Muscle layer of colon (tissue), 2 donors: ENCODE results near the gene GUSB.
"Not testable (repeated sequence)": the region's sequence is repeated elsewhere in the genome, so short reads cannot be mapped to it uniquely, and the experiment has no call there.

Experiments
- H3K27ac ChIP-seq: one replicate; pipeline ENCODE4 v1.7.0; 2013; ENCODE audit warnings: low read depth, mild to moderate bottlenecking, low read length, moderate library complexity
- H3K27me3 ChIP-seq, 2 donors: one replicate each; pipeline ENCODE4 v1.7.0; 2013; ENCODE audit warnings: low read length in 2 of 2, mild to moderate bottlenecking in 2 of 2; ENCODE audit not compliant: insufficient read depth in 2 of 2, control insufficient read depth in 1 of 2
- H3K36me3 ChIP-seq: one replicate; pipeline ENCODE4 v1.7.0; 2013; ENCODE audit warnings: mild to moderate bottlenecking, low read length; ENCODE audit not compliant: insufficient read depth
- H3K4me1 ChIP-seq: one replicate; pipeline ENCODE4 v1.7.0; 2013; ENCODE audit warnings: mild to moderate bottlenecking, low read length; ENCODE audit not compliant: insufficient read depth
- H3K4me3 ChIP-seq, 2 donors: one replicate each; pipeline ENCODE4 v1.7.0; 2013; ENCODE audit warnings: low read length in 2 of 2, low read depth in 1 of 2, mild to moderate bottlenecking in 1 of 2, moderate library complexity in 1 of 2
- H3K9ac ChIP-seq: one replicate; pipeline ENCODE4 v1.7.0; 2013; ENCODE audit warnings: low read length
- H3K9me3 ChIP-seq: one replicate; pipeline ENCODE4 v1.7.0; 2013; ENCODE audit warnings: mild to moderate bottlenecking, low read length
- donor health status: abdominal sarcoma.
- donor health status: Adenocarcinoma of cecum.

Gene GUSB

DNA sequence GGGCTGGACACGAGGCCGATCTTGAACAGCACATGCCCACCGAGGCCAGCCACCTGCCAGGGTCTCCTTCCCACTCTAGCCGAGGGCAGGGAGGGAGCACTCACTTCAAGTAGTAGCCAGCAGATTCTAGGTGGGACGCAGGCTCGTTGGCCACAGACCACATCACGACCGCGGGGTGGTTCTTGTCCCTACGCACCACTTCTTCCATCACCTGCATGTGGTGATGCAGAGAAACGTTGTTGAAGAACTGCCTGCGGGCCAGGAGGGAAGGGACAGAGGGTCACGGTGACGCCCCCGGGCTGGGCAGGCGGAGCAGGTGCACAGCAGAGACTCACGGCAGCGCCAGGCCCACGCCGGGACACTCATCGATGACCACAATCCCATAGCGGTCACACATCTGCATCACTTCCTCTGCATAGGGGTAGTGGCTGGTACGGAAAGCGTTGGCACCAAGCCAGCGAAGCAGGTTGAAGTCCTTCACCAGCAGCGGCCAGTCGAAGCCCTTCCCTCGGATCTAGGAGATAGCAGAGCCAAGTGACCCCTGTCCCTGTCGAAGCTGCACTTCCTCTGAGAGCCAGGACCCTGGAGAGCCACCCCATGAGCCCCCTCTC is 7.7 kb downstream of the GUSB start:
- no peak overlapping the region for H3K27ac ChIP-seq
- H3K4me1 ChIP-seq: no peaks in the 10 kb centered on the region
- H3K4me3 ChIP-seq: no peak overlapping the region
- H3K27me3 ChIP-seq: no peaks in the 10 kb centered on the region
- no peak overlapping the region for H3K9ac ChIP-seq
- no peaks in the 10 kb centered on the region for H3K9me3 ChIP-seq
- H3K36me3 ChIP-seq: peaks cover 51% of the 10 kb centered on the region

DNA sequence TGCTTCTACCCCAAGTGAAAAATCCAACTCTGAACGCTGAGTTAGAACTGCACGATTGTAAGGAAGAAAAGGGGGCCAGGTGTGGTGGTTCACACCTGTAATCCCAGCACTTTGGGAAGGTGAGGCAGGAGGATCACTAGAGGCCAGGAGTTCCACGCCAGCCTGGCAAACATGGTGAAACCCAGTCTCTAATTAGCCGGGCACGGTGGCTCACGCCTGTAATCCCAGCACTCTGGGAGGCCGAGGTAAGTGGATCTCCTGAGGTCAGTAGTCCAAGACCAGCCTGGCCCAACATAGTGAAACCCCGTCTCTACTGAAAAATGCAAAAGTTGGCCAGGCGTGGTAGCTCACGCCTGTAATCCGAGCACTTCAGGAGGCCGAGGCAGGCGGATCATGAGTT is 9.0 kb downstream of the GUSB start:
- Histone ChIP-seq H3K27ac (no peak overlapping the region), H3K9ac (no peak overlapping the region), H3K9me3 (no peaks in the 10 kb centered on the region), H3K4me3 (no peak overlapping the region), H3K36me3 (peaks cover 57% of the 10 kb centered on the region), H3K27me3 (no peaks in the 10 kb centered on the region), H3K4me1 (no peaks in the 10 kb centered on the region)

DNA sequence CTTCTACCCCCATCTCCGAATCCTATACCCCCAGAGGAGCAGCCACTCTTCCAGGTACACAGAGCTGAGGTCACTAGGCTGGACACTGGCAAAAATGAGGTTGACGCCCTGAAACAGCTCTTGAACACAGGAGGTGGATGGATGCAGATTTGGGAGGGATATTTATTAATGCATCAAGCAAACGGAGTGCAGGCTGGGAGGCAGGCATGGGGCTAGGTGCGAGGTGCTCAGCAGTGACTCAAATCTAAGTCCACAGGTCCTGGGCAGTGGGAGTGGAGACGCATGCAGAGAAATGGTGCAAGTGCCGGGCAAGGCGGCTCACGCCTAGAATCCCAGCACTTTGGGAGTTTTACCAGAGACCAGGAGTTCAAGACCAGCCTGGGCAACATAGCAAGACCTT is 11.0 kb downstream of the GUSB start:
- no peak overlapping the region for H3K9ac ChIP-seq
- no peaks in the 10 kb centered on the region for H3K4me1 ChIP-seq
- H3K27me3 ChIP-seq: no peaks in the 10 kb centered on the region
- H3K9me3 ChIP-seq: no peaks in the 10 kb centered on the region
- no peak overlapping the region for H3K4me3 ChIP-seq
- H3K36me3 ChIP-seq: peaks cover 70% of the 10 kb centered on the region
- H3K27ac ChIP-seq: no peak overlapping the region

DNA sequence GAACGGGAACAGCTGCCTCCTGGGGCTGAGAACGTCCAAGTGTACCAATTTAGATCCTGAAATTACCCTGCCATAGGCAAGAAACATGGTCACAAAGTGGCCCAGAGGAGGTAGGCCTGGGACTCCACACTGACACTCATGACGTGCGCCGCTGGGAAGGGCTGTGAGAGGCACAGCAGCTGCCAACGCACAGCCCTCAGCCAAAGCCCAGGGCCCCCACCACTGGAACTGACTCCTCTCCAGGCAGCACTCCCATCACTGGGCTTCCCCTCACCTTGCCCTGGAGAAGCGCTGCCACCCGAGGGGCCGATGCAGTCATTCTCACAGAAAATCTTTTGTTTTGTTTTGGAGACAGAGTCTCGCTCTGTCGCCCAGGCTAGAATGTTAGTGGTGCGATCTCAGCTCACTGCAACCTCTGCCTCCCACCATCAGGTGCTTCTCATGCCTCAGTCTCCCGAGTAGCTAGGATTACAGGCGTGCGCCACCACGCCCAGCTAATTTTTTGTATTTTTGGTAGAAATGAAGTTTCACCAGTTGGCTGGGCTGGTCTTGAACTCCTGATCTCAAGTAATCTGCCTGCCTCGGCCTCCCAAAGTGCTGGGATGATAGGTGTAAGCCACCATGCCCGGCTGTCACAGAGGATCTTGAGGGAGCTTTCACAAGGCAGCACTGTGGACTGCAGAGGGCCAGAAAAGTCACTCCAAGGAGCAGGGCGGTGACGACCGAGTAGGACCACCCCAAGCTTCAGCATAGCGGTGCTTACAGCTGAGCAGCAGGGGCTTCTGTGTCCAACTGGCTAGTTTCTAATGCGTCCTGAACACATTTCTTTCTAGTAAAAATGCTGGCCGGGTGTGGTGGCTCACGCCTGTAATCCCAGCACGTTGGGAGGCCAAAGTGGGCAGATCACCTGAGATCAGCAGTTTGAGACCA is 13.5 kb downstream of the GUSB start:
- H3K4me1 ChIP-seq: no peaks in the 10 kb centered on the region
- no peak overlapping the region for H3K27ac ChIP-seq
- no peaks in the 10 kb centered on the region for H3K9me3 ChIP-seq
- peaks cover 76% of the 10 kb centered on the region for H3K36me3 ChIP-seq
- H3K9ac ChIP-seq: no peak overlapping the region
- no peak overlapping the region for H3K4me3 ChIP-seq
- no peaks in the 10 kb centered on the region for H3K27me3 ChIP-seq

DNA sequence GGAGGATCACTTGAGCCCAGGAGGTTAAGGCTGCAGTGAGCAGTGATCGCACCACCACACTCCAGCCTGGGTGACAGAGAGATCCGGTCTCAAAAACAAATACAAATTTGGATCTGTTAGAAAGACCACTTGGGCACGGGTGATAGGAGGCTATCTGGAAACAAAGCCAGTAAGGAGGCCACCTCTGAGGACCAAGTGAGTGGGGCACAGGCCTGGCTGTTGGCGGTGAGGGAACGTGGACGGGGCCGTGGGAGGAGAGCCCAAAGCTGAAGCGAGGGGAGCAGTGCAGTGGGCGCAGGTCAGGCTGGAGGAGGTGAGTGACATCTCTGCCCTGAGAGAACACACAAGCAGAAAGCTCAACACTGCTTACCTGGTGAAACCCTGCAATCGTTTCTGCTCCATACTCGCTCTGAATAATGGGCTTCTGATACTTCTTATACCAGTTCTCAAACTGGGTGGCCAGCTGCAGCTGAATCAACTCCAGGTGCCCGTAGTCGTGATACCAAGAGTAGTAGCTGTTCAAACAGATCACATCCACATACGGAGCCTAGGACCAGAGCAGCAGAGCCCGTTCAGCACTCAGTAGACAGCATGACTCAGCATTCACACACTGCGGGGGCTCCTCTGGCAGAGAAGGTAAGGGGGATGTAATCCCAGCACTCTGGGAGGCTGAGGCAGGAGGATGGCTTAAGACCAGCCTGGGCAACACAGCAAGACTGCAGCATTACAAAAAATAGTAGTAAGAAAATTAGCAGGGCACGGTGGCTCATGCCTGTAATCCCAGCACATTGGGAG is 14.5 kb downstream of the GUSB start:
- H3K4me3 ChIP-seq: no peak overlapping the region
- H3K4me1 ChIP-seq: no peaks in the 10 kb centered on the region
- H3K9me3 ChIP-seq: no peaks in the 10 kb centered on the region
- H3K36me3 ChIP-seq: peaks cover 75% of the 10 kb centered on the region
- no peak overlapping the region for H3K27ac ChIP-seq
- H3K27me3 ChIP-seq: no peaks in the 10 kb centered on the region
- H3K9ac ChIP-seq: no peak overlapping the region

DNA sequence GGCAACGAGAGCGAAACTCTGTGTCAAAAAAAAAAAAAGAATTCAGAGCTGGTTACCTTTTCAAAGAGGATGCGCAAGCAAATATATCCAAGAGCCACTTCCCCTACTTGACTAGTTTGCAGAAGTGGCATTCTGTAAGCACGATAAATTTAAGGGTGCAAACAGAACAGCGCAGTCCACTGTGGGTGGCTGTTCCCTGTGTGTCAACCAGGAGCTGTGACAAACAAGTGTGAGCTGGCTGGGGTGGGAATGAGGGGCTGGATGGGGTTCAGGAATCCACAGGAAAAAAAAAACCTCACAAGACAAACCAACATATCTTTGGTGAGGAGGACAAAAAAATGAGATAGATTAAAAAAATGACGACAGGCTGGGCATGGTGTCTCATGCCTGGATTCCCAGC is 15.9 kb downstream of the GUSB start:
- Histone ChIP-seq H3K27me3 (no peaks in the 10 kb centered on the region), H3K9me3 (no peaks in the 10 kb centered on the region), H3K36me3 (peaks cover 81% of the 10 kb centered on the region), H3K4me3 (no peak overlapping the region), H3K4me1 (no peaks in the 10 kb centered on the region), H3K27ac (no peak overlapping the region), H3K9ac (no peak overlapping the region)

DNA sequence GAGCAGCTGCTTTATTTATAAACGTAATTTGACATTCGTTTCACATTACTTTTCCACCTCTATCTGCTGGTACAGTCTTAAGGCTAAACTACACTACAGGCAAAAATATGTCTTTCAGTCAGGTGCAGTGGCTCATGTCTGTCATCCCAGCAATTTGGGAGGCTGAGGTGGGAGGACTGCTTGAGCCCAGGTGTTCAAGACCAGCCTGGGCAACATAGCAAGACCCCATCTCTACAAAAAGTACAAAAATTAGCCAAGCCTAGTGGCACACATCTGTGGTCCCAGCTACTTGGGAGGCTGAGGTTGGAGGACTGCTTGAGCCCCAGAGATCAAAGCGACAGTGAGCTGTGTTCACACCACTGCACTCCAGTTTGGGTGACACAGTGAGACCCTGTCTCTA is 17.3 kb downstream of the GUSB start:
- not testable (repeated sequence) for H3K27me3 ChIP-seq, H3K9ac ChIP-seq, H3K27ac ChIP-seq, H3K9me3 ChIP-seq, H3K4me1 ChIP-seq, H3K4me3 ChIP-seq
- H3K36me3 ChIP-seq: peaks cover 87% of the 10 kb centered on the region

DNA sequence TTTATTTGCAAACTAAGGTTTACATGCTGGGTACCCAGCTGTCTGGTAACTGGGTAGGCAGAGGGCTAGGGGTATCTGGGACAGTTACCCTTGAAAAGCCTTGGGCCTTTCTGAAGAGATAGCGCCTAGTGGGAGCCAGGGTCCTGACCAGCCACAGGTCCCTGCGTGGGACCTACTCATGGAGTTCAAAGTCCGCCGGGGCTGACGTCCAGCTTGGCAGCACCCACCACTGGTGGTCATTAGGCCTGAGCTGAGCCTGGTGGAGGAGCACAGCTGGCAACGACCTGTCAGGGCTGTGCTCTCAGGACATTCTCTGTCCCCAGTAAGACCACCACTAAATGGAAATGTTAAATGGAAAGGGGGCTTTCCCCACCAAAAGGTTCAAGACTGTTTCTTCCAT is 20.0 kb downstream of the GUSB start:
- H3K27ac ChIP-seq: no peak overlapping the region
- no peaks in the 10 kb centered on the region for H3K27me3 ChIP-seq
- H3K9me3 ChIP-seq: no peaks in the 10 kb centered on the region
- no peak overlapping the region for H3K9ac ChIP-seq
- no peaks in the 10 kb centered on the region for H3K4me1 ChIP-seq
- no peak overlapping the region for H3K4me3 ChIP-seq
- peaks cover 71% of the 10 kb centered on the region for H3K36me3 ChIP-seq

DNA sequence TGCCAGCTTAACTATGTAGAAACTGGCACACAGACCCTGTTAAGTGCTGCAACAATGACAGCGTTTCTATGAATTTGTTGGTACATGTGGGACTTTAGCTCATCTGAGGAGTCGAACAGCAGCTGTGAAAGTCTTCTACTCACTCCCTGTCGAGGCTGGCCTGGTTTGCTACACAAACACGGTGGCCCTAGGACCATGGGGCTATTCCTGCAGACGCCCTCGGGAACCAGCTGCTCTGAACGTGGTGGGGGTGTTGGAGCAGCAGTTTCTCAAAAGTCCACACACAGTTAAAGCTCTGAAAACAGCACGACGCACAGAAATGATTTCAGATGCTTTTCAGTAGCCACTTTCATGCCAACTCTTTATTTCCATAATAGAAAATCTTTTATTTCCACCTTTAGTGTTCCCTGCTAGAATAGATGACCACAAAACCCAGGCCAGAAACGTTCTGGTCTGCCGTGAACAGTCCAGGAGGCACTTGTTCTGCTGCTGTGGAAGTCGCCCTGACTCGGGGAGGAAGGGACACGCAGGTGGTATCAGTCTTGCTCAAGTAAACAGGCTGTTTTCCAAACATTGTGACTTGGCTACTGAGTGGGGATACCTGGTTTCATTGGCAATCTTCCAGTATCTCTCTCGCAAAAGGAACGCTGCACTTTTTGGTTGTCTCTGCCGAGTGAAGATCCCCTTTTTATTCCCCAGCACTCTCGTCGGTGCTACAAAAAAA is 21.5 kb downstream of the GUSB start:
- H3K27me3 ChIP-seq: no peaks in the 10 kb centered on the region
- no peaks in the 10 kb centered on the region for H3K9me3 ChIP-seq
- H3K4me3 ChIP-seq: no peak overlapping the region
- H3K36me3 ChIP-seq: peaks cover 58% of the 10 kb centered on the region
- H3K9ac ChIP-seq: no peak overlapping the region
- H3K4me1 ChIP-seq: no peaks in the 10 kb centered on the region
- H3K27ac ChIP-seq: no peak overlapping the region

DNA sequence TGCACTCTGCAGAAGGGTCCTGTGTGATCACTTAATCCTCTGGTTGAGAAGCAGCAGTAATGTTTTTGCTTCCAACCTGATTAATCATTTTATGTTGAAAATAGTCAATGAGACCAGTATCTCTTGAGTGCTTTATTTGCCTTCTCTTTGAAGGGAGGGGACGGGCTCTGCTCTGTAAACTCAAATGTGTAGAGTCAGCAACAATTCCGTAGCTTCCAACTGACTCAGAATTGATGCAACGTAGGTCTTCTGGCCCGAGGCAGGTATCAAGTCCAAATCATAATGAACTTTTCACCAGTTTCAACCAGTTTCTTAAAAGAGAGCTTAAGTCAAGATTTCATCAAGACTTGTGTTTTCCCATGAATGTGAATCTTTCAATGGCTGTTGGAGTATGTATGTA is 26.3 kb downstream of the GUSB start:
- Histone ChIP-seq H3K9me3 (no peaks in the 10 kb centered on the region), H3K4me3 (no peak overlapping the region), H3K27me3 (no peaks in the 10 kb centered on the region), H3K9ac (no peak overlapping the region), H3K36me3 (peaks cover 31% of the 10 kb centered on the region), H3K27ac (no peak overlapping the region), H3K4me1 (no peaks in the 10 kb centered on the region)

DNA sequence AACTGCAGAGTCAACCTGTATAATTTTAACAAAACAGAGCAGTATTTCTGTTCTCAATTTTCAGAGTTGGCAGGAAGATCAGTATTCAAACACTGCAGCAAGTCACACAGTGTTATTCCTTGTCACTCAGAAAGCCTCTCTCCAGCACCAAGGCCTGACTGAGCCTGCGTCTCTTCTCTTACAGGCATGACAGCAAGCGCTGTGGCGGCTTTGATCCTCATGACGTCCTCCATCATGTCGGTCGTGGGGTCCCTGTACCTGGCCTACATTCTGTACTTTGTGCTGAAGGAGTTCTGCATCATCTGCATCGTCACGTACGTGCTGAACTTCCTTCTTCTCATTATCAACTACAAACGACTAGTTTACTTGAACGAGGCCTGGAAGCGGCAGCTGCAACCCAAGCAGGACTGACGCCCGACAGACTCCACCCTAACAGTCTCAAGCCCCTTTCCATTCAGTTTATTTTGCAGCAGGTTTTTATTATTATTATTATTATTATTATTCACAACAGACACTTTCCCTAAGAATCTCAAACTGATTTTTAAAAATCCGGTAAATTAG is 28.0 kb downstream of the GUSB start:
- Histone ChIP-seq H3K9me3 (no peaks in the 10 kb centered on the region), H3K27ac (no peak overlapping the region), H3K4me1 (no peaks in the 10 kb centered on the region), H3K36me3 (peaks cover 22% of the 10 kb centered on the region), H3K27me3 (no peaks in the 10 kb centered on the region), H3K9ac (no peak overlapping the region), H3K4me3 (no peak overlapping the region)
